GM18873 (cell line): ENCODE measurements around the gene CFL1.

Experiments used
- ATAC-seq: cut with Tn5 transposase; IDR thresholded peaks from one replicate; pipeline ENCODE4 v1.9.1; 2021; ENCODE audit warnings: mild to moderate bottlenecking, moderate library complexity, moderate number of reproducible peaks; ENCODE audit not compliant: unreplicated experiment, low FRiP score

The CFL1 gene

GRCh38 chr11:65870706-65871681 is 13.0 kb upstream of the CFL1 start:
- ATAC-seq: no peak

GRCh38 chr11:65870307-65870658 is 12.3 kb upstream of the CFL1 start:
- no peak for ATAC-seq

GRCh38 chr11:65869643-65870306 is 11.8 kb upstream of the CFL1 start:
- ATAC-seq: no peak

GRCh38 chr11:65868907-65869306 is 10.9 kb upstream of the CFL1 start:
- no peak for ATAC-seq

GRCh38 chr11:65868076-65868667 is 10.2 kb upstream of the CFL1 start:
- no peak for ATAC-seq

- no peak for ATAC-seq
These were observed 9.5 kb upstream of the CFL1 start for GRCh38 chr11:65867284-65868071.

- no peak for ATAC-seq
These were observed 8.7 kb upstream of the CFL1 start for GRCh38 chr11:65866509-65867283.

GRCh38 chr11:65865550-65866172 is 7.7 kb upstream of the CFL1 start:
- ATAC-seq: no peak

GRCh38 chr11:65864706-65865471 is 6.9 kb upstream of the CFL1 start:
- no peak for ATAC-seq

GRCh38 chr11:65863889-65864705 is 6.1 kb upstream of the CFL1 start:
- no peak for ATAC-seq

GRCh38 chr11:65862941-65863888 is 5.2 kb upstream of the CFL1 start:
- no peak for ATAC-seq

- no peak for ATAC-seq
These were observed 4.3 kb upstream of the CFL1 start for GRCh38 chr11:65862191-65862735.

- ATAC-seq: no peak
These were observed 3.7 kb upstream of the CFL1 start for GRCh38 chr11:65861533-65862183.

- no peak for ATAC-seq
These were observed 3.2 kb upstream of the CFL1 start for GRCh38 chr11:65861165-65861505.

GRCh38 chr11:65860278-65861164 is 2.5 kb upstream of the CFL1 start, which contains the start of gene MUS81:
TSS of gene MUS81 (plus strand) at chr11:65860433. CDS start at chr11:65860754, 321 bp downstream.
- no peak for ATAC-seq
